Measurements from ENCODE around the gene EPS8L2. TPM values are rescaled to one million over a fixed set of nuclear protein-coding genes. Genes with fewer than 3 reads are reported as not detected.

EPS8L2 gene
- polyA plus RNA-seq, 4 donors, result 3.8 to 190 (median 89.3) TPM

- DNase-seq (ENCODE audit: low read depth in 4 of 4, low spot score in 3 of 4), result no peak
These were observed 3.3 kb upstream of the EPS8L2 start for GRCh38 chr11:702462-703461.

- no peak for DNase-seq (ENCODE audit: low read depth in 4 of 4, low spot score in 3 of 4)
These were observed 2.5 kb upstream of the EPS8L2 start for GRCh38 chr11:703506-703905.

- no peak for DNase-seq (ENCODE audit: low read depth in 4 of 4, low spot score in 3 of 4)
These were observed 1.8 kb upstream of the EPS8L2 start for GRCh38 chr11:704228-704674.

GRCh38 chr11:704781-705645 is 1.0 kb upstream of the EPS8L2 start:
- no peak for DNase-seq (ENCODE audit: low read depth in 4 of 4, low spot score in 3 of 4)

GRCh38 chr11:706439-706956 is 467 bp downstream of the EPS8L2 start:
- no peak for DNase-seq (ENCODE audit: low read depth in 4 of 4, low spot score in 3 of 4)

- no peak for DNase-seq (ENCODE audit: low read depth in 4 of 4, low spot score in 3 of 4)
These were observed 1.2 kb downstream of the EPS8L2 start for GRCh38 chr11:706957-707816.

GRCh38 chr11:707817-708420 is 1.9 kb downstream of the EPS8L2 start:
- DNase-seq (ENCODE audit: low read depth in 4 of 4, low spot score in 3 of 4), result no peak

- DNase-seq (ENCODE audit: low read depth in 4 of 4, low spot score in 3 of 4), result no peak
These were observed 2.5 kb downstream of the EPS8L2 start for GRCh38 chr11:708511-708910.

- DNase-seq (ENCODE audit: low read depth in 4 of 4, low spot score in 3 of 4), result no peak
These were observed 3.3 kb downstream of the EPS8L2 start for GRCh38 chr11:709109-709997.

- no peak for DNase-seq (ENCODE audit: low read depth in 4 of 4, low spot score in 3 of 4)
These were observed 8.4 kb downstream of the EPS8L2 start for GRCh38 chr11:714436-714835.

- no peak for DNase-seq (ENCODE audit: low read depth in 4 of 4, low spot score in 3 of 4)
These were observed 13.4 kb downstream of the EPS8L2 start for GRCh38 chr11:719214-720016.

GRCh38 chr11:720017-720641 is 14.1 kb downstream of the EPS8L2 start:
- DNase-seq (ENCODE audit: low read depth in 4 of 4, low spot score in 3 of 4), result no peak

- DNase-seq (ENCODE audit: low read depth in 4 of 4, low spot score in 3 of 4), result no peak
These were observed 14.7 kb downstream of the EPS8L2 start for GRCh38 chr11:720642-721246.

- DNase-seq (ENCODE audit: low read depth in 4 of 4, low spot score in 3 of 4), result no peak
These were observed 15.3 kb downstream of the EPS8L2 start for GRCh38 chr11:721247-721740.

- DNase-seq (ENCODE audit: low read depth in 4 of 4, low spot score in 3 of 4), result no peak
These were observed 15.8 kb downstream of the EPS8L2 start for GRCh38 chr11:721741-722345.

GRCh38 chr11:722346-722811 is 16.3 kb downstream of the EPS8L2 start:
- no peak for DNase-seq (ENCODE audit: low read depth in 4 of 4, low spot score in 3 of 4)

Data from left renal pelvis (tissue), 4 donors.